ENCODE measurements around the gene SLC43A2. TPM values are rescaled to one million over a fixed set of nuclear protein-coding genes. Genes with fewer than 3 reads are reported as not detected.

SLC43A2 gene
- total and polyA plus RNA-seq, 8 donors, result 0.29 to 15.8 (median 5.2) TPM

GRCh38 chr17:1606352-1606985, 22.2 kb downstream of the SLC43A2 start:
- Histone ChIP-seq H3K36me3 (peaks cover 0 to 37% (median 15%) of the 10 kb centered on the region in 4 donors), H3K27me3 (no peaks in the 10 kb centered on the region), H3K4me1 (peaks cover 5 to 37% (median 29%) of the 10 kb centered on the region in 4 donors), H3K4me3 (no peak overlapping the region), H3K9me3 (no peaks in the 10 kb centered on the region), H3K27ac (peak overlapping the region; percentile 36 to 78 (median 69))
- peak in 1 of 2 donors; percentile 45 for DNase-seq
- TF ChIP-seq EP300 (IDR thresholded peaks at IDR 0.05) (no peak), CTCF (IDR thresholded peaks at IDR 0.05) (no peak), POLR2AphosphoS5 (IDR thresholded peaks at IDR 0.05) (no peak), POLR2A (IDR thresholded peaks at IDR 0.05) (no peak)
- WGBS, 5 donors, result 71 to 89% (median 77%) methylated on average over 25 to 26 of the region's 26 CpGs
- intact Hi-C loops (cut with DNase I; ENCODE audit: low total_unique reads), result no loop called here

- H3K9me3 ChIP-seq, result no peaks in the 10 kb centered on the region
- 56 to 80% (median 58%) methylated on average over 10 to 19 of the region's 19 CpGs for WGBS, 5 donors
- TF ChIP-seq POLR2AphosphoS5 (IDR thresholded peaks at IDR 0.05), result peak in 1 of 3 donors; percentile 34
- TF ChIP-seq POLR2A (IDR thresholded peaks at IDR 0.05), result no peak
- peaks cover 5 to 37% (median 29%) of the 10 kb centered on the region in 4 donors for H3K4me1 ChIP-seq
- peaks cover 0 to 36% (median 13%) of the 10 kb centered on the region in 4 donors for H3K36me3 ChIP-seq
- H3K27me3 ChIP-seq, result no peaks in the 10 kb centered on the region
- no peak overlapping the region for H3K4me3 ChIP-seq
- intact Hi-C loops (cut with DNase I; ENCODE audit: low total_unique reads), result no loop called here
- H3K27ac ChIP-seq, result peak overlapping the region; percentile 49 to 78 (median 69)
- DNase-seq, result peak; percentile 52 to 81
Measured at GRCh38 chr17:1605681-1606351, 22.8 kb downstream of the SLC43A2 start.

- no peak overlapping the region for H3K4me3 ChIP-seq
- no peaks in the 10 kb centered on the region for H3K9me3 ChIP-seq
- H3K36me3 ChIP-seq, result peaks cover 0 to 28% (median 9%) of the 10 kb centered on the region in 4 donors
- intact Hi-C loops (cut with DNase I; ENCODE audit: low total_unique reads), result no loop called here
- peaks cover 5 to 37% (median 29%) of the 10 kb centered on the region in 4 donors for H3K4me1 ChIP-seq
- TF ChIP-seq POLR2A (IDR thresholded peaks at IDR 0.05), result no peak
- no peak for TF ChIP-seq CTCF (IDR thresholded peaks at IDR 0.05)
- DNase-seq, result peak; percentile 33 to 65
- H3K27me3 ChIP-seq, result no peaks in the 10 kb centered on the region
- 69 to 80% (median 77%) methylated on average over 27 to 35 of the region's 35 CpGs for WGBS, 5 donors
- peak overlapping the region; percentile 41 to 75 (median 65) for H3K27ac ChIP-seq
Measured at GRCh38 chr17:1604831-1605528, 23.7 kb downstream of the SLC43A2 start.

GRCh38 chr17:1601571-1601970, 27.1 kb downstream of the SLC43A2 start:
- no peaks in the 10 kb centered on the region for H3K27me3 ChIP-seq
- TF ChIP-seq EP300 (IDR thresholded peaks at IDR 0.05) (no peak), POLR2A (IDR thresholded peaks at IDR 0.05) (no peak), CTCF (IDR thresholded peaks at IDR 0.05) (no peak), POLR2AphosphoS5 (IDR thresholded peaks at IDR 0.05) (no peak)
- no peaks in the 10 kb centered on the region for H3K9me3 ChIP-seq
- H3K4me1 ChIP-seq, result peaks cover 10 to 37% (median 33%) of the 10 kb centered on the region in 4 donors
- no peak for DNase-seq
- intact Hi-C loops (cut with DNase I; ENCODE audit: low total_unique reads), result no loop called here
- no peak overlapping the region for H3K4me3 ChIP-seq
- H3K27ac ChIP-seq, result no peak overlapping the region
- H3K36me3 ChIP-seq, result peaks cover 0 to 21% (median 9%) of the 10 kb centered on the region in 4 donors
- 96 to 98% (median 97%) methylated on average over 11 to 14 of the region's 14 CpGs for WGBS, 5 donors

Measured in stomach (tissue), 9 donors.